Measurements from ENCODE around the gene TFF3.

TFF3 gene

DNA sequence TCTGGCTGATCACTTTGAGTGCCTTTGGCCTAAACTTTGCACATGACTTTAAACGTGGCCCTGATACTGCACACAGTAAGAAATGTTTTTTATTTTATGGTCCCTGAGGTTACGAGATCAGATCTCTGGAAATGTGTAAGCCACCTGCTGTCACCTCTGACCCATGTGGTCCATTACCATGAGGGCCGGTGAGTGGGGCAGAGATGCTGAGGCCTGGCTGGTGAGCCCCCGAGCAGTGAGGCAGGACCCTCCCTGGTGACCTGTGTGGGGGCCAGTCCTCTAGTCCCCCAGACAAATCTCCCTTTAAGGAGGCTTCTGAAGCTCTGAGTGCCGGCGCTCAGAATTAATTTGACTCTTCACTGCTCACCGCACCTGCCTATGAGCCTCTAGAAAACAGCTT lies 12.4 kb downstream of the TFF3 start:
- no peak overlapping the region for H3K4me3 ChIP-seq (ENCODE audit: low read length in 2 of 2)
- H3K36me3 ChIP-seq (ENCODE audit: control insufficient read depth in 2 of 2, insufficient read depth in 2 of 2, low read length in 2 of 2), result no peaks in the 10 kb centered on the region
- no peak overlapping the region for H3K9ac ChIP-seq (ENCODE audit: low read length in 2 of 2)
- H3K27ac ChIP-seq (ENCODE audit: low read length), result no peak overlapping the region
- H3K27me3 ChIP-seq (ENCODE audit: control insufficient read depth in 1 of 2, insufficient read depth in 2 of 2, low read length in 2 of 2), result peaks cover 7 to 9% of the 10 kb centered on the region in 2 donors
- no peaks in the 10 kb centered on the region for H3K4me1 ChIP-seq (ENCODE audit: control insufficient read depth, insufficient read depth, low read length)
- H3K9me3 ChIP-seq (ENCODE audit: control insufficient read depth in 2 of 2, low read length in 2 of 2), result no peaks in the 10 kb centered on the region

DNA sequence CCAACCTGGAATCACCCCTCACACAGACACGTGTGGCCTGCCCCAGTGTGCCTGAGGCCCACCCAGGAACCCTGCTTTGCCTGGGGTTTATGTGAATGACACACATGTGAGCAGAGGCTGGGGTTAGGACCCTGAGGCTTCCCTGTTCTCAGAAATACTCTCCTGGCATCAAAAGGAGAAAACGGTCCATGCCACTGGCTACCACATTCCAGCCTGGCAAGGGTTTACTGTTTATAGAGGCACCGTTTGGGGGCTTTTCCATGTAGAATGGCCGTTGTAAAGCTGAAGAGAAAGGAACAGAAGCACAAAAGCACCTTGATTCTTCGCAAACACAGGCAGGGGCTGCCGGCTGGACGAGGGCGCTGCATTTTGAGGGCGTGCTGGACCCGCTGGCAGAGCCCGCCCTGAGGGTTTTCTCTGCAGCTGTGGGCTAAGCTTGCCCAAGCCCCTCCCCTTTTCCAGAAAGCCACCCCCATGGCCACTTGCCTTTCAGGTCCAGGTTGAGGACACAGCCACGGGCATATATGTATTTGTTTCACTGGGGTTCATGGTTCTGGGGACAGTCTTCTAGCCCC lies 13.0 kb downstream of the TFF3 start:
- H3K36me3 ChIP-seq (ENCODE audit: control insufficient read depth in 2 of 2, insufficient read depth in 2 of 2, low read length in 2 of 2), result peaks cover 0 to 2% of the 10 kb centered on the region in 2 donors
- no peaks in the 10 kb centered on the region for H3K9me3 ChIP-seq (ENCODE audit: control insufficient read depth in 2 of 2, low read length in 2 of 2)
- H3K27ac ChIP-seq (ENCODE audit: low read length), result no peak overlapping the region
- no peaks in the 10 kb centered on the region for H3K4me1 ChIP-seq (ENCODE audit: control insufficient read depth, insufficient read depth, low read length)
- H3K27me3 ChIP-seq (ENCODE audit: control insufficient read depth in 1 of 2, insufficient read depth in 2 of 2, low read length in 2 of 2), result peaks cover 5 to 8% of the 10 kb centered on the region in 2 donors
- H3K4me3 ChIP-seq (ENCODE audit: low read length in 2 of 2), result no peak overlapping the region
- no peak overlapping the region for H3K9ac ChIP-seq (ENCODE audit: low read length in 2 of 2)

DNA sequence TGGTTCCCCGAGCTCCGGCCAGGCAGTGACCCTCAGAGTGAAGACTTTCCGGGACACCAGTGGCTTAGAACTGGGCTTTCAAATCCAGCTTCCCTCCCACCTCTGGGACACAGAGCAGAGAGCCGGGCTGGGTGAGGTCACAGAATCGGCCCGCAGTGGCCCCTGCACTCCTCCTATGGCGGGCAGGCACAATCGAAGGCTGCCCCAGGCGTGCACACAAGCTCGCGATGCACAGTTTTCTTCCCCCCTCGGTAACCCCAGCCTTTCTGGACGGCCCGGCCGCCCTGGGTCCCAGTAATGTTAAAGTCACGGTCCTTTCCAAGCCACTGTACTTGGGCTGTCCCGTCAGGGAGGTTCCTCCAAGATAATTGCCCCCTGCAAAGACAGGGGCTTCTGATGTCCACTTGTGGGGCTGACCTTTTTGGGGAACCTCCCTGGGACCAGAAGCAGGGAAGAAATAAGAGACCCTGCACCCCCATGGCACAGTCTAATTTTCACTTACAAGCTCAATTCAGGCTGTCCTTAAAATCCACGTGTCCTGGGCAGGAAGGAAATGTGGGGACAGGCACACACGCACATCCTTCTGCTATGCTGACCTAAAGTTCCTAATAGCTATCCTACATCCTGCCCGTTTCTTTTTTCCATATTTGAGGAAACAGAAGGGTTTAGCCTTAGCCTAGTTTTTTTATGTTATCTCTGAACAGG lies 13.7 kb downstream of the TFF3 start:
- Histone ChIP-seq H3K9me3 (ENCODE audit: control insufficient read depth in 2 of 2, low read length in 2 of 2) (no peaks in the 10 kb centered on the region), H3K9ac (ENCODE audit: low read length in 2 of 2) (no peak overlapping the region), H3K4me1 (ENCODE audit: control insufficient read depth, insufficient read depth, low read length) (no peaks in the 10 kb centered on the region), H3K36me3 (ENCODE audit: control insufficient read depth in 2 of 2, insufficient read depth in 2 of 2, low read length in 2 of 2) (peaks cover 0 to 2% of the 10 kb centered on the region in 2 donors), H3K4me3 (ENCODE audit: low read length in 2 of 2) (no peak overlapping the region), H3K27me3 (ENCODE audit: control insufficient read depth in 1 of 2, insufficient read depth in 2 of 2, low read length in 2 of 2) (peaks cover 2 to 5% of the 10 kb centered on the region in 2 donors), H3K27ac (ENCODE audit: low read length) (no peak overlapping the region)

DNA sequence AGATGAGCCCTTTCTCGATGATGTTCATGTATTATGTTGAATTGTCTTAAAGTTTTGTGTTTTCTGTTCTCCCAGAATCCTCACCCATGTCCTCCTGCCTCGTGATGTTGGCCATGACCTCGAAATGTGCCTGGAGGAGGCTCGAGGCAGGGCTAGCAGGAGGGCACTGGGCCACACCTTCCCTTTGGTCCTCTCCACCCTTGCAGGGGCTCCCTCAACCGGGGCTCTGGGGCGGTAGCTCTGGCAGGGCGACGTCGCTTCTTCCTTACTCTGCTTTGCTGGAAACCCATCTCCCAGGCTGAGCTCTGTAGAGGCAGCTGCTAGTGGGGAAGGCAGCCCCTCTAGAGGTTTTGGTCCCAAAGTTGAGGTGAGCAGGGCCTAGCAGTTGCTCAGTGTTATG lies 14.3 kb downstream of the TFF3 start:
- no peaks in the 10 kb centered on the region for H3K9me3 ChIP-seq (ENCODE audit: control insufficient read depth in 2 of 2, low read length in 2 of 2)
- H3K4me1 ChIP-seq (ENCODE audit: control insufficient read depth, insufficient read depth, low read length), result no peaks in the 10 kb centered on the region
- H3K27me3 ChIP-seq (ENCODE audit: control insufficient read depth in 1 of 2, insufficient read depth in 2 of 2, low read length in 2 of 2), result peaks cover 0 to 4% of the 10 kb centered on the region in 2 donors
- peaks cover 4% of the 10 kb centered on the region in 2 donors for H3K36me3 ChIP-seq (ENCODE audit: control insufficient read depth in 2 of 2, insufficient read depth in 2 of 2, low read length in 2 of 2)
- H3K9ac ChIP-seq (ENCODE audit: low read length in 2 of 2), result no peak overlapping the region
- no peak overlapping the region for H3K4me3 ChIP-seq (ENCODE audit: low read length in 2 of 2)
- H3K27ac ChIP-seq (ENCODE audit: low read length), result no peak overlapping the region

DNA sequence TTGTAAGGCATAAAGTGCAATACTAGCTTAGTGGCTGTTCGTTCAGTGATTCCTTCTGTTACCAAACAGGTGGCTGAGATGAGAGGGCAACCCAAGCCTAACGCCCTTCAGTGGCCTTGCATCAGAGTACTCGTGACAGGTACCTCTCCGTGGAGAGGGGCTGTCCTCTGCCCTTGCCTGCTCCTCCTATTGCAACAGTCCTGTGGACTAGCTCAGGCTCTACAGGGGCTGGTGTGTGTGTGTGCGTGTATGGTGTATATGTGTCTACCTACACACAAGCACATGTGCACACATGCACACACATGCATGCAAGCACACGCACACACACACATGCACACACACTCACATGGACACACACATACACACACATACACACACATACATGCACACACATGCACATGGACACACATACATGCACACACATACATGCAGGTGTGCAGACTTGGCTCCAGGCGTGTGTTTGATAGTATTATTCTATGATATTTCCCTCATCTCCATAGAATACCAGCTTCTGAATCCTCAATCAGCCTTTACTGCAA lies 15.1 kb downstream of the TFF3 start:
- Histone ChIP-seq H3K4me1 (ENCODE audit: control insufficient read depth, insufficient read depth, low read length) (no peaks in the 10 kb centered on the region), H3K27me3 (ENCODE audit: control insufficient read depth in 1 of 2, insufficient read depth in 2 of 2, low read length in 2 of 2) (no peaks in the 10 kb centered on the region), H3K9me3 (ENCODE audit: control insufficient read depth in 2 of 2, low read length in 2 of 2) (no peaks in the 10 kb centered on the region), H3K9ac (ENCODE audit: low read length in 2 of 2) (no peak overlapping the region), H3K36me3 (ENCODE audit: control insufficient read depth in 2 of 2, insufficient read depth in 2 of 2, low read length in 2 of 2) (peaks cover 4 to 5% of the 10 kb centered on the region in 2 donors), H3K27ac (ENCODE audit: low read length) (no peak overlapping the region), H3K4me3 (ENCODE audit: low read length in 2 of 2) (no peak overlapping the region)

DNA sequence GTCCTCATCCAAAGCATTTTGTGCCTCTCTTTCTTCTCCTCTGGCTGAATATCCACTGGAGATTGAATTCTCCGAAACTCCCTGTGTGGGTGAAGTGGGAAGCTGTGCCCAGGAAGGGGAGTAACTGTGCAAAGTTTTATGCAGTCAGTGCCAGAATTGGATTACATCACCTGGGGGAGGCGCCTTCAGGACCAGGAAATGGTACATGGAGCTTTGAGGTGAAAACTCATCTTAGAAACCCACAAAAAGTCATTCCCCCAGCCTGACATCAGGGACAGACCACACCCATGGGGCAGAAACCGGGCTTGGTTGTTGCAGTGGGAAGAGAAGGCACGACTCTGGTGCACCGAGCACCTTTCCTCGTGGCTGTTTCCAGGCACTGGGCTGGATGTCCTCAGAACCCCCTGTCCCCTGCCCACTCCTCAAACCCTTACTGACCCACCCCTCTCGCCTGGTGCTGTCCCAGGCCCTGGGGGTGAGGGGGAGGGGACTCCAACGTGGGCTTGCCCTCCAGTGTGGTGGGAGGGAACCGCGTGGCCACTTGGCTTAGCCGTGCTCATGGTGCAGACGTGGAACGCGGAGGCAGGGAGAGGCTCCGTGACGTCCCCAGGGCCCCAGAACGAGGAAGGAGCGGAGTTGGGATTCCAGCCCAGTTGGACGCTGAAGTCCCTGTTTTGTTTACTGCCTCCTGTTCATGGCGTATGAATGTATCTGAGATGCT lies 15.7 kb downstream of the TFF3 start:
- no peaks in the 10 kb centered on the region for H3K4me1 ChIP-seq (ENCODE audit: control insufficient read depth, insufficient read depth, low read length)
- peaks cover 4 to 8% of the 10 kb centered on the region in 2 donors for H3K36me3 ChIP-seq (ENCODE audit: control insufficient read depth in 2 of 2, insufficient read depth in 2 of 2, low read length in 2 of 2)
- no peak overlapping the region for H3K27ac ChIP-seq (ENCODE audit: low read length)
- no peaks in the 10 kb centered on the region for H3K9me3 ChIP-seq (ENCODE audit: control insufficient read depth in 2 of 2, low read length in 2 of 2)
- H3K4me3 ChIP-seq (ENCODE audit: low read length in 2 of 2), result no peak overlapping the region
- no peaks in the 10 kb centered on the region for H3K27me3 ChIP-seq (ENCODE audit: control insufficient read depth in 1 of 2, insufficient read depth in 2 of 2, low read length in 2 of 2)
- H3K9ac ChIP-seq (ENCODE audit: low read length in 2 of 2), result no peak overlapping the region

DNA sequence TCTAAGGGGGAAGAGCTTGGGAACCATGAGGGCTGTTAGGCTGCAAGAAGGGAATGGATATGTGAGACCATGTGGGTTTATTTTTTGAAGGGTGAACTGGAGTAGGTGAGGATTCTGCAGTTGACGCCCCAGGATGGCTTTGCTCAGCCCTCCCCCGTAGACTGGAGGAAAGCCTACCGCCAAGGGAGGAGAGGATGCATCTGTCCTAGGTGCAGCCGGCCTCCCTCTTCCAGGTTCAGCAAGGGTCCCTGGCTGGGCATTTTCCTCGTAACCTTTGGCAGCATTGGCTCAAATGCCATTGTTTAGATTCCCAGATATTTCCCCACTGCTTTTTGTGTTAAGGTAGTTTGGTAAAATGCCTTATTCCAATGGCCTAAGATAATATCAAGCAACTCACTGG lies 16.6 kb downstream of the TFF3 start:
- Histone ChIP-seq H3K36me3 (ENCODE audit: control insufficient read depth in 2 of 2, insufficient read depth in 2 of 2, low read length in 2 of 2) (peaks cover 5 to 8% of the 10 kb centered on the region in 2 donors), H3K4me3 (ENCODE audit: low read length in 2 of 2) (no peak overlapping the region), H3K27ac (ENCODE audit: low read length) (no peak overlapping the region), H3K4me1 (ENCODE audit: control insufficient read depth, insufficient read depth, low read length) (no peaks in the 10 kb centered on the region), H3K9me3 (ENCODE audit: control insufficient read depth in 2 of 2, low read length in 2 of 2) (no peaks in the 10 kb centered on the region), H3K9ac (ENCODE audit: low read length in 2 of 2) (no peak overlapping the region), H3K27me3 (ENCODE audit: control insufficient read depth in 1 of 2, insufficient read depth in 2 of 2, low read length in 2 of 2) (no peaks in the 10 kb centered on the region)

DNA sequence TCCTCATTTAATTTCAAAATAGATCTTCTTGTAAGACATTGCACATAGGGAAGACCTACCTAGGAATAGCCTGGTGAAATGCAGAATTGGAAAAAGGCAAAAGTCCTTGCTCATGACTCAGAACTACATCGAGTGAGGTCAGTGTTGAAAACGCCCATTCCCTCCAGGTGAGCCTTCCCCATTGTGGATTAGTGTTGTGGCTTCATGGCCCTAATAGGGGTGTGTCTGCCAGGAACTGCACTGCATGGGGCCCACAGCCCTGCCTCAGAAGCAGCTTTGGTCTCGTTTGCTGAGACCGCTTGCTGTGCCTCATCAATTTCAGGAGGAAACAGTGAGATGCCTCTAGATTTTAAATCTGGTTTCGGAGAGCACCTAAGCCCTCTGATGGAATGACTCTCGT lies 17.0 kb downstream of the TFF3 start:
- Histone ChIP-seq H3K9me3 (ENCODE audit: control insufficient read depth in 2 of 2, low read length in 2 of 2) (no peaks in the 10 kb centered on the region), H3K4me1 (ENCODE audit: control insufficient read depth, insufficient read depth, low read length) (no peaks in the 10 kb centered on the region), H3K4me3 (ENCODE audit: low read length in 2 of 2) (no peak overlapping the region), H3K27ac (ENCODE audit: low read length) (no peak overlapping the region), H3K9ac (ENCODE audit: low read length in 2 of 2) (no peak overlapping the region), H3K36me3 (ENCODE audit: control insufficient read depth in 2 of 2, insufficient read depth in 2 of 2, low read length in 2 of 2) (peaks cover 7 to 8% of the 10 kb centered on the region in 2 donors), H3K27me3 (ENCODE audit: control insufficient read depth in 1 of 2, insufficient read depth in 2 of 2, low read length in 2 of 2) (no peaks in the 10 kb centered on the region)

DNA sequence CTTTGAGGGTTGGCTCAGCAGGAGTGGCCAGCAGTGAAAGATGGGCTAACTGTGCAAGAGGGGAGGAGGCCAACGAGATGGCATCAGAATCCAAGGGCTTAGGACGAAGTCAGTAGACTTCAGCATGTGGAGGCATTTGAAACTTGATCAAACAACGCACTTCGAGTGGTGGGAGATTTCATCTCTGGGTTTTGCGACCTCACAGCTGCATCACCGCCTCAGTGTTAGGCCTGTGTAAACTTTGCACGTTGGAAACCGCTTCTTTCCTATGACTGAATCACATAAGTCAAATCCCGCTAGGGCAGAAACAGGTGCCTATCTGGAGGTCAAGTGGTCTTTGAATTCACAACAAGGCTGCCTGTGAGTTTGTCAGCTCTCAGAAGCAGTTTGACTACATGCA lies 17.8 kb downstream of the TFF3 start:
- H3K36me3 ChIP-seq (ENCODE audit: control insufficient read depth in 2 of 2, insufficient read depth in 2 of 2, low read length in 2 of 2), result peaks cover 8 to 11% of the 10 kb centered on the region in 2 donors
- no peaks in the 10 kb centered on the region for H3K9me3 ChIP-seq (ENCODE audit: control insufficient read depth in 2 of 2, low read length in 2 of 2)
- no peaks in the 10 kb centered on the region for H3K27me3 ChIP-seq (ENCODE audit: control insufficient read depth in 1 of 2, insufficient read depth in 2 of 2, low read length in 2 of 2)
- no peak overlapping the region for H3K9ac ChIP-seq (ENCODE audit: low read length in 2 of 2)
- H3K4me1 ChIP-seq (ENCODE audit: control insufficient read depth, insufficient read depth, low read length), result no peaks in the 10 kb centered on the region
- no peak overlapping the region for H3K4me3 ChIP-seq (ENCODE audit: low read length in 2 of 2)
- no peak overlapping the region for H3K27ac ChIP-seq (ENCODE audit: low read length)

DNA sequence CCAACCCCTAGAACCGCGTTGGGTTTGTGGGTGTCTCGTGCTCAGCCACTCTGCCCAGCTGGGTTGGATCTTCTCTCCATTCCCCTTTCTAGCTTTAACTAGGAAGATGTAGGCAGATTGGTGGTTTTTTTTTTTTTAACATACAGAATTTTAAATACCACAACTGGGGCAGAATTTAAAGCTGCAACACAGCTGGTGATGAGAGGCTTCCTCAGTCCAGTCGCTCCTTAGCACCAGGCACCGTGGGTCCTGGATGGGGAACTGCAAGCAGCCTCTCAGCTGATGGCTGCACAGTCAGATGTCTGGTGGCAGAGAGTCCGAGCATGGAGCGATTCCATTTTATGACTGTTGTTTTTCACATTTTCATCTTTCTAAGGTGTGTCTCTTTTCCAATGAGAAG lies 18.7 kb downstream of the TFF3 start:
- Histone ChIP-seq H3K36me3 (ENCODE audit: control insufficient read depth in 2 of 2, insufficient read depth in 2 of 2, low read length in 2 of 2) (peaks cover 8 to 12% of the 10 kb centered on the region in 2 donors), H3K9ac (ENCODE audit: low read length in 2 of 2) (no peak overlapping the region), H3K4me1 (ENCODE audit: control insufficient read depth, insufficient read depth, low read length) (no peaks in the 10 kb centered on the region), H3K9me3 (ENCODE audit: control insufficient read depth in 2 of 2, low read length in 2 of 2) (no peaks in the 10 kb centered on the region), H3K27ac (ENCODE audit: low read length) (no peak overlapping the region), H3K4me3 (ENCODE audit: low read length in 2 of 2) (no peak overlapping the region), H3K27me3 (ENCODE audit: control insufficient read depth in 1 of 2, insufficient read depth in 2 of 2, low read length in 2 of 2) (no peaks in the 10 kb centered on the region)
